Gastrocnemius medialis (tissue), 4 donors: Measurements from ENCODE around the gene GNB3. TPM values are rescaled to one million over a fixed set of nuclear protein-coding genes. Genes with fewer than 3 reads are reported as not detected.
"Not testable (repeated sequence)": the region's sequence is repeated elsewhere in the genome, so short reads cannot be mapped to it uniquely, and the experiment has no call there.

Source experiments
- ATAC-seq, 2 donors: fragments of 150-250 bp; one replicate each; pipeline ENCODE4 v1.9.1; 2016
- DNase-seq, 2 donors: peaks; one replicate each; pipeline ENCODE4 v3.0.0-alpha.2; 2019
- H3K27ac ChIP-seq, 4 donors: fragments of 200-600 bp; sonication (generic); 1 replicate in 1 of 4; 2 replicates in 3 of 4; pipeline ENCODE4 v1.5.1; 2016 to 2018; ENCODE audit warnings: mild to moderate bottlenecking in 2 of 4, moderate library complexity in 1 of 4
- H3K27me3 ChIP-seq, 3 donors: fragments of 200-600 bp; sonication (generic) in 2 of 3; 1 replicate in 1 of 3; 2 replicates in 2 of 3; pipeline versions ENCODE4 v1.5.1 to v1.6.0; 2016 to 2019; ENCODE audit warnings: mild to moderate bottlenecking in 1 of 3, moderate library complexity in 1 of 3
- H3K36me3 ChIP-seq, 2 donors: fragments of 200-600 bp; sonication (generic) in 1 of 2; one replicate each; pipeline ENCODE4 v1.5.1; 2017 to 2018
- H3K4me1 ChIP-seq, 2 donors: fragments of 200-600 bp; sonication (generic) in 1 of 2; one replicate each; pipeline ENCODE4 v1.5.1; 2016 to 2017; ENCODE audit warnings: mild to moderate bottlenecking in 2 of 2
- H3K4me3 ChIP-seq, 4 donors: fragments of 200-600 bp; sonication (generic) in 3 of 4; 1 replicate in 1 of 4; 2 replicates in 3 of 4; pipeline ENCODE4 v1.5.1; 2016 to 2019; ENCODE audit warnings: mild to moderate bottlenecking in 2 of 4
- H3K9me3 ChIP-seq, 3 donors: fragments of 200-600 bp; sonication (generic) in 2 of 3; 1 replicate in 1 of 3; 2 replicates in 2 of 3; pipeline ENCODE4 v1.5.1; 2016 to 2019
- CTCF ChIP-seq, 5 experiments: fragments of 450-650 bp in 3 of 5; fragments of 200-600 bp in 2 of 5; sonication (generic) in 2 of 5; IDR thresholded peaks in 4 of 5; conservative IDR thresholded peaks in 1 of 5; 1 replicate in 4 of 5; 2 replicates in 1 of 5; pipeline ENCODE4 v1.5.1; 2016 to 2019; ENCODE audit warnings: antibody characterized with exemption in 5 of 5, mild to moderate bottlenecking in 3 of 5, moderate library complexity in 3 of 5
- POLR2A ChIP-seq, 2 donors: fragments of 450-650 bp; IDR thresholded peaks; one replicate each; pipeline ENCODE4 v1.6.1; 2017; ENCODE audit warnings: antibody characterized with exemption in 2 of 2, mild to moderate bottlenecking in 2 of 2, moderate library complexity in 2 of 2
- in situ Hi-C, 4 donors: fragments of 200-750 bp; cut with MboI; loops; one replicate each; pipeline versions ENCODE4 v1.15.0 to v1.8.0; 2017; ENCODE audit warnings: low sequenced_read_pairs in 4 of 4
- intact Hi-C: fragments of 100-400 bp; cut with DNase I; formaldehyde crosslinking; loops from one replicate; pipeline ENCODE4 v1.15.1; 2023; ENCODE audit warnings: low total_unique reads
- total RNA-seq, 4 donors: library from RNA; depleted of rRNA; stranded (reverse); fragments of >200 nt; gene quantifications; one replicate each; pipeline versions ENCODE4 v1.1.0 to v1.2.3, GENCODE V29; 2016

The GNB3 gene
- total RNA-seq, 4 donors from 2014 or later, result not detected

- Histone ChIP-seq H3K27me3 (no peaks in the 10 kb centered on the region), H3K4me1 (peaks cover 29% of the 10 kb centered on the region in 2 donors), H3K36me3 (peaks cover 0 to 27% of the 10 kb centered on the region in 2 donors), H3K27ac (peak within 1 kb of the TSS; percentile 82 to 100 (median 90)), H3K9me3 (no peaks in the 10 kb centered on the region), H3K4me3 (peak within 1 kb of the TSS; percentile 84 to 96 (median 90))
- intact Hi-C loops, result loop anchor here (1.0 to 5.0 kb wide), 4 partner anchors 18 to 315 kb away; partner anchors contain the start of genes LRRC23 and PEX5
- TF ChIP-seq POLR2A (IDR thresholded peaks at IDR 0.05), result peak; percentile 75 to 79
- TF ChIP-seq CTCF (IDR thresholded peaks at IDR 0.05 in 4 of 5, conservative IDR thresholded peaks at IDR 0.05 in 1 of 5), result no peak
- peak; percentile 91 to 93 for DNase-seq
- in situ Hi-C loops, result no loop called here
- ATAC-seq, result peak; percentile 81 to 82
Measured at GRCh38 chr12:6873094-6874014, 32.6 kb downstream of the GNB3 start, which contains the start of gene SPSB2. TSS of gene SPSB2 (minus strand) at chr12:6873303. CDS start at chr12:6872901, 402 bp downstream.

- ATAC-seq, in situ Hi-C loops, H3K27me3 ChIP-seq, H3K9me3 ChIP-seq, DNase-seq: not testable (repeated sequence)
- peaks cover 0 to 27% of the 10 kb centered on the region in 2 donors for H3K36me3 ChIP-seq
- H3K27ac ChIP-seq, result peak overlapping the region; percentile 21 to 100 (median 90)
- intact Hi-C loops, result loop anchor here (5.0 kb wide), 1 partner anchor 88 kb away; no protein-coding TSS in a partner anchor
- peak overlapping the region; percentile 84 to 96 (median 90) for H3K4me3 ChIP-seq
- H3K4me1 ChIP-seq, result peaks cover 23% of the 10 kb centered on the region in 2 donors
Measured at GRCh38 chr12:6874015-6874368, 33.3 kb downstream of the GNB3 start.

GRCh38 chr12:6879824-6880223, 39.1 kb downstream of the GNB3 start:
- H3K36me3 ChIP-seq, H3K27ac ChIP-seq, H3K4me1 ChIP-seq, ATAC-seq, H3K4me3 ChIP-seq, in situ Hi-C loops, DNase-seq, intact Hi-C loops, H3K27me3 ChIP-seq, H3K9me3 ChIP-seq: not testable (repeated sequence)

- in situ Hi-C loops (no loop called here), intact Hi-C loops (no loop called here)
Measured at GRCh38 chr12:6883252-6883651, 42.5 kb downstream of the GNB3 start.

GRCh38 chr12:6883683-6884082, 43.0 kb downstream of the GNB3 start:
- no peak for TF ChIP-seq POLR2A (IDR thresholded peaks at IDR 0.05)
- no peak for TF ChIP-seq CTCF (IDR thresholded peaks at IDR 0.05 in 4 of 5, conservative IDR thresholded peaks at IDR 0.05 in 1 of 5)
- no peaks in the 10 kb centered on the region for H3K27me3 ChIP-seq
- H3K9me3 ChIP-seq, result no peaks in the 10 kb centered on the region
- no peak overlapping the region for H3K27ac ChIP-seq
- no peak overlapping the region for H3K4me3 ChIP-seq
- ATAC-seq, result no peak
- H3K36me3 ChIP-seq, result peaks cover 0 to 4% of the 10 kb centered on the region in 2 donors
- in situ Hi-C loops (no loop called here), intact Hi-C loops (no loop called here)
- DNase-seq, result no peak
- no peaks in the 10 kb centered on the region for H3K4me1 ChIP-seq

More at GRCh38 chr12:6883252-6883651, 42.5 kb downstream of the GNB3 start:
- Histone ChIP-seq H3K4me3 (no peak overlapping the region), H3K36me3 (peaks cover 0 to 4% of the 10 kb centered on the region in 2 donors), H3K9me3 (no peaks in the 10 kb centered on the region), H3K4me1 (no peaks in the 10 kb centered on the region), H3K27me3 (no peaks in the 10 kb centered on the region), H3K27ac (no peak overlapping the region)
- DNase-seq, result no peak
- TF ChIP-seq POLR2A (IDR thresholded peaks at IDR 0.05), result no peak
- TF ChIP-seq CTCF (IDR thresholded peaks at IDR 0.05 in 4 of 5, conservative IDR thresholded peaks at IDR 0.05 in 1 of 5), result no peak
- ATAC-seq, result no peak
